Activated effector memory CD4-positive, alpha-beta T cell treated with Interleukin-2 at 50 U/mL for 16 hours (primary cell): ENCODE data around the gene ASB2.

ENCODE experiments used
- DNase-seq: peaks from one replicate; pipeline ENCODE4 v3.0.0-alpha.2; 2020

ASB2 gene

GRCh38 chr14:93946104-93946503, 30.3 kb downstream of the ASB2 start:
- no peak for DNase-seq

DNA sequence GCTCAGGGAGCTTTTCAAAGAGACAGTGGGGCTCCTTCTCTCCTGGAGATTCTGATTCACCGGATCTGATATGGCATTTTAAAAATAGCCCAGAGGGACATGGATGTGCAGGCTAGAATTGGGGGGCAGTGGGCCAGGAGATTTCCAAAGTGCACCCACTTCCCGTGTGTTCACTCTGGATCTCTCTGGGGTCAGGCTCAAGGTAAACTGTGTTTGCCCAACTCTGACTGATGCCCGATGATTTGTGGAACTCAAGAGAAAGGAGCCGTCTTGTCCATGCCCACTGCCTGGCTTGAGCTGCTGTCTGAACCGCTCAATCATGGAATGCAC, 31.3 kb downstream of the ASB2 start:
- DNase-seq: no peak

DNA sequence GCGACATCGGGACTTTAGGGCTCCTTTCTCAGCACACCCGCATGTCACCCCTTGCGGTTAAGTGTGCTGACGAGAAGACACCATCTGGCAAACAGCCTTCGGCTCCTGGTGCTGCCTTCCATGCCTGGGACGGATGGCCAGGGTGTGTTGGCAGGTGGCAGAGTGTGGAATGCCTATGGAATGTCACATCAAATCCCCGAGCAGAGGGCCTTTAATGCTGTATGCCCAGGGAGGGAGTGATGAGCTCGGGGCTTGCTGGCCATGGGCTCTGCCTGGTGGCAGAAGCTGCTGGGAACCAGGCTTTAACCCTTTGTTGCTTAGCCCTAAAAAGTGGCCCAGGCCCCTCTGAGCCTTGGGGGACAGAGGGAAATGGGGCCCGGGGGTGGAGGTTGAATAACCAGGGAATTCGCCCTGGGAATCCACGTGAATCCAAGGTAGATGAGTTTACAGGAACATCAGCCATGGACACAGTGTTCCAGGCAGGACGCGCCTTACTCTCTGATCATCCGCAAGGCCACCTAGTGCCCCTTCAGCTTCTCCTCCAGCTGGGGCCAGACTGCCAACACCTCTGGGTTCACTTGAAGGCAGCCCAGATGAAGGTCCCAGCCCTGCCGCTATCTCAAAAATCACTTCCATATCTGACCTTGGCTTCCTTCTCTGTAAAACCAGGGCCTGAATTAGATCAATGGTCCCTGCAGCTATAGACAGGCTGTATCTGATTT, 31.9 kb downstream of the ASB2 start:
- DNase-seq: no peak

DNA sequence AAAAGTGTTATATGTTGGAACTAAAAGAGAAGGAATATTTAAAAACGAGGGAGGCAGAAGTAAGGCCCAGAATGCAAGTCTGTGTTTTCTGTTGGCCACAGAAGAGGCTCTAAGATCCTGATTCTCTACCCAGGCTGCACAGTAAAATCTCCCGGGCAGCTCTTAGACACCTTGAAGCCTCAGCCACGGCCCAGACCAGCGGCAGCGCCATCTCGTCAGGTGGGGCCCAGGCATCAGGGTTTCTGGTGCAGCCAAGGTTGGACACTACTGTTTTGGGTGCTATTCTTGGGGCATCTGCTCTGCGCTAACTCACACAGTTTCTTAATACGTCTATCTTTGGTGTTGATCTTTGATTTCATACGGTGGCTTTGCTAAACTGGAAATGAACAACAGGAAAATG, 32.4 kb downstream of the ASB2 start:
- DNase-seq: no peak

DNA sequence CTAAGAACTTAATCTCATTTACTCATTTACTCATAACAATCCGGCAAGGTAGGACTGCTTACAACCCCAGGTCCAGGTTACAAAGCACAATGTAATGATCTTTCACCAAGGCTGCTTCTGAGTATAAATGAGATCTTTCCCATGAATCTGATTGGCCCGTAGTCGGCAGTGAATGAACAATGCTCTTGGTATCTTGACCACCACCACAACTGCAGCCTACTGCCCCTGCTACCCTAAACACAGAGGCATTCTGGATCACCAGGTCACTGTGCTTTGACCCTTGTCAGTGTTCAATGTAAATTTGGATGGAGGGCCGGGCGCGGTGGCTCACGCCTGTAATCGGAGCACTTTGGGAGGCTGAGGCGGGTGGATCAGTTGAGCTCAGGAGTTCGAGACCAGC, 33.3 kb downstream of the ASB2 start:
- DNase-seq: no peak

- no peak for DNase-seq
These were observed 35.0 kb downstream of the ASB2 start for GRCh38 chr14:93941293-93941910.

- no peak for DNase-seq
These were observed 35.9 kb downstream of the ASB2 start for GRCh38 chr14:93940437-93940836.

DNA sequence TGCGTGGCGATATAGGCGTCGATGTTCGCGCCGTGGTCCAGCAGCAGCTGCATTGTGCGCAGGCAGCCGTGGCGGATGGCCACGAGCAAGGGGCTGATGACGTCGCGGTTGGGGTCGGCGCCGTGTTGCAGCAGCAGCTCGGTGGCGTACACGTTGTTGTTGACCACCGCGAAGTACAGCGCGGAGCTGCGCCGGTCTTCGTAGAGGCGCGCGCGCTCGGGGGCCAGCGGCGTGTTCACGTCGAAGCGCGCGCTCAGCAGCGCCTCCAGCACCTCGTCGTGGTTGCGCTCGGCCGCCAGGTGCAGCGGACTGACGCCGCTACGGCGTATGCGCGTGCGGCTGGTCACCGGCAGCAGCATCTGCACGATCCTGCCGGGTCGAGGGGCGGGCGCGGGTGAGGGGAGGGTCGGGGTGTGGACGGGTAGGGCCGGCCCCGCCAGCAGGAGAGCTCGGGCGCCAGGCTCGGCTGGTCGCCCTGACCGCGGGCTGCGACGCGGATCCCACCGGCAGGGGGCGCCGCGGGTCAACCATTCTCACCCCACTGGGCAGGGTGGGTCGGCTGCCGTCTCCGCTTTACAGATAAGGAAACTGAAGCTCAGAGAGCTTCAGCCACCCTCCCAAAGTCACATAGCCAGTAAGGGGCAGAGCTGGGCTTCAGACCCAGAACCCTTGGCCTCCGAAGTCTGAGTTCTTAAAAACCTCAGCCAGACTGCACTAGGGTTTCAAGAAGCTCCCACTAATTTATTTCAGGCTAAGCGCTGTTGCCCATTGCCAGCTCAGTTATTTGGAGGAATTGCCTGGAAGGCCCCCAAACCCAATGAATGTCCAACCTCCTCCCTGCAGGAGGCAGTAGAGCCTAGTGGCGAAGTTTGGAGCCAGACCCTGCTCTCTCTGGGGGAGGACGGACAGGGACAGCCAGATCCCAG, 36.8 kb downstream of the ASB2 start:
- peak; percentile 86 for DNase-seq

DNA sequence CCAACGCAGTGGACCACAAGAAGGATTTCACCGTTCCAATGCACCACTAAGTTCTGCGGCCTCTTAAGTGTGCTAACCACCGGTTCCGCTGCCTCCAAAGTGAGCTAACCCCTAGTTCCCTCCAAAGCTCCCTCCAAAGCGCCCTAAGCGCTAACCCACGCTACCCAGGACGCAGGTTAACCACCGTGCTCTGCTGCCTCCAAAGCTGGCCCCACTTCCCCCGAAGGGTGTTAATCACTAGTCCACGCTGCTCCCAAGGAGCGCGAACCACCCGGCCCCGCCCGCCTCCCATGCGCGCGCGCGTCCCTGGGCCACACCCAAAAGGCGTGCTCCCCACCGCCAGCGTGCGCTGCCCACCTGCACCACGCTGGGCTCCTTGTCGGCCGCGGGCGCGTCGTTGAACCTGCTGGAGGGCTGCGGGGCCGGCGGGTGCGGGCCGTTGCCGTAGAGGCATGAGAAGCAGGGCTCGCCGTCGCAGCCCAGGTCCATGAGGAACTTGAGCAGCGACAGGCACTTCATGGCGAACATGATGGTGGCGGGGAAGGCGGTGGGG, 37.5 kb downstream of the ASB2 start:
- DNase-seq: no peak

DNA sequence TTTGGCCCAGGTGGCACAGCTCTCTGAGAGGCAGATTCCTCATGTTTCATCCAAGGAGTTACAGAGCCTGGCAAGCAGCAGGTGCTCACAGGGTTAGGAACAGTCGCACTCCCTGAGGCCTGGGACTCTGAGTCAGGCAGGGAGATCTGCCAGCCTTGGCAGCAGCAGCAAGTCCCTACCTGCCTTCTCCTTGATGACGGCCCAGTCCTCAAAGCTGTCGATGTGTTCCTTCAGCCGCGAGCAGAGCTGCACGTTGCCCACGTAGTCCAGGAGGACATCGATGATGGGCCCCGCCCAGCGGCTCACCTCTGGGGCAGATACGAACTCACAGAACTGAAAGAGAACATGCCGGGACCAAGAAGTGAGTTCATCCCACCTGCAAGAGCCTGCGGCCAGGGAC, 38.9 kb downstream of the ASB2 start:
- DNase-seq: no peak

- DNase-seq: no peak
These were observed 39.4 kb downstream of the ASB2 start for GRCh38 chr14:93936926-93937325.

- no peak for DNase-seq
These were observed 40.1 kb downstream of the ASB2 start for GRCh38 chr14:93936245-93936644.

DNA sequence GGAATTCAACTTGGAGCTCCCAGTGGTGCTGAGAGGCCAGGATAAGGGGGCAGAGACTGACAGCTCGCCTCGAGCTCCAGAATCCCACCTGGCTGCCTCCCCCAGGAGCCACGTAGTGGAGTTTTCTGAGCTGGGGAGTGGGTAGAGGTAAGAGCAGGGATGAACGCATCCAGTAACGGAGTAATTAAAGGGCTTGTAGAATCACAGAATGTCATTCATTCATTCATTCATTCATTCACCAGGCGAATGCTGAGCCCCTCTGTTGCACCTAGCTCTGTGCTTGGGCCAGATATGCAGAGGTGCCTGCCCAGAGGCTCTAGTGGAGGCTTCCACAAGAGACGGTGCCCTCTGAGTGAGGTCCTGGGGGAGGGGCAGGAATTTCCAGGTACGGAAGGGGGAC, 41.2 kb downstream of the ASB2 start:
- DNase-seq: no peak

DNA sequence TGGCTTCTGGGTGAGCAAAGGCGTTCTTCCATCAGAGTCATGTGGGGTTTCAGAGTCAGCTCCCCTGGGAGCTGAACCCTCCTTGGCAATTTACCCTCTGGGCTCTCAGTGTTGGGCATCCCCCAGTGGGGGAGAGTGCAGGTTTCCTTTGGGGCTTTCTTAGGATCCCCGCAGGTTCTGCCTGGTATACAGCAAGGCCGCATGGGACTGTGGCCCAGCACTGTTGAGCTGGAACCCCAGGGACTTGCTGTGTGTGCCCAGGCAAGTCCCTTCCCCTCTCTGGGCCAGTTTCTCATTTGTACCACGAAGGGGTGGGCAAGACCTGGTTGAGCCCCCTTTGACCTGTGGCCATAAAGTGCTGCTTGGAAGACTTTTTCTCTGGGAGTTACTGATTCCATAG, 43.7 kb downstream of the ASB2 start:
- no peak for DNase-seq

- DNase-seq: no peak
These were observed 45.4 kb downstream of the ASB2 start for GRCh38 chr14:93930989-93931307.

DNA sequence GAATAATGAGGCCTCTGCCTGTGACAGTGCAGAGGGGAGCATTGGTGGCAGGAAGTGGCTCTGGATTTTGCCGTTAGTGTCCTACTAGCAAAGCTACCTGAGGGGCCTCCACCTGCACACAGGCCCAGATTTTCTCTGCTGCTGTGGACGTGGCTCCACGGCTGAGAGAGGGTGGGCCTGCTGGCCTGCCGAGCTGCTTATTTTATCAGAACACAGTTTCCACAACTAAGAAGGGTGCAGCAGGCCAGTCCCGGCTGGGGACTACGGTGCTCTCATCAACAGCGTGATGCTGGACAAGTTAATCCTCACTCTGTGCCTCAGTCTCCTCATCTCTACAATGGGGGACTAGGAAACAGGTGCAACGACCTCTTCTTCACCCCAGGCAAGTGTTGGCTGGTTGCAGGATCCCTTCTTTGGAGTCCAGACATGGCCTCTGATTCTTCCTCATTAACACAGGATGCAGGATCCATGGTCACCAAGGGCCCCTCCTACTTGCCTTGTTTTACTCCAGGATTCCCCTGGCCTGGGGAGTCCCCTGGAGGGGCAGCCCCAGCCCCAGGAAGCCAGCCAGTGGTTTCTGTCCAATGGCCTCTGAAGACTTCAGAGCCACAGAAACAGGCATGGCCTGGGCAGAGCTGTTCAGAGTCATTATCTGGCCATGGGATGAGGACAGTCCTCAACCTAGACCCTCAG, 45.9 kb downstream of the ASB2 start:
- no peak for DNase-seq

DNA sequence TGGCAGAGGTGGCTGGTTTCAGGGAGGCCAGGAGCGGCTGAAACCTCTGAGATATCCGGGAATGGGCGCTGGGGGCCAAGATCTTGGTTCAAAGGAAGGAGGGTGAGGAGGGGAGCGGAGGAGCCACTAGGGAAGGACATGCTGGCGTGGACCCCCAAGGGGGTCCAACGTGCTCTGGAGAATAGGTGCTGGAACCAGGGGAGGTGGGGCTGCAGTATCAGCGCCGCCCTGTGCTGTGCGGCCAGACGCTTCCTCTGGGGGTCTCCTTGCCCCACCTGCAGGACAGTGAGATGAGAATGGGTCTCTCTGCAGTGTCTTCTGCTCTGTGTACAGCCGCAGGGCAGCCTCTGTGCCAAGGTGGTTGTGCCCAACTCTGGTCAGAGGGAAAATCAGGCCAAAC, 46.7 kb downstream of the ASB2 start:
- DNase-seq: no peak

DNA sequence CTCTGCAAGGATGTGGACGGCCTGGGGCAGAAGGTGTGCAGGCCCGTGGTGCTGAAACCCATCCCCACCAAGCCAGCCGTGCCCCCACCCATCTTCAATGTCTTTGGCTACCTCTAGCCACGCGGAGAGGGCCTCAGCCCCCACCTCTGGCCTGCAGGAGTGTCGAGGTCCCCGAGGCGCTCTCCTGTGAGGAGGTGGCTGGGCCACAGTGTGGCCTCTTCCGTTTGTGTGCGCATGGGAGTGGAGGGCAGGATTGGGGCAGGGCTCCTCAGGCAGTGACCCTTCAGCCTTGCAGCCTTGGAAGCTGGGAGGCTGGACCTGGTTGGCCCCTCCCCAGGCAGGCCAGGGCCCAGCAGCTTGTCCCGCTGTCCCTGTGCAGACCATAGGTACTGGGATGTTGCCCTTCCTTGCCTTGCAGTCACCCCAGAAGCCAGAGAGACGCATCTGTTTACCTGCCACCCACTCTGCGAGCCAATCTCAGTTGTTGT, 47.3 kb downstream of the ASB2 start:
- no peak for DNase-seq

DNA sequence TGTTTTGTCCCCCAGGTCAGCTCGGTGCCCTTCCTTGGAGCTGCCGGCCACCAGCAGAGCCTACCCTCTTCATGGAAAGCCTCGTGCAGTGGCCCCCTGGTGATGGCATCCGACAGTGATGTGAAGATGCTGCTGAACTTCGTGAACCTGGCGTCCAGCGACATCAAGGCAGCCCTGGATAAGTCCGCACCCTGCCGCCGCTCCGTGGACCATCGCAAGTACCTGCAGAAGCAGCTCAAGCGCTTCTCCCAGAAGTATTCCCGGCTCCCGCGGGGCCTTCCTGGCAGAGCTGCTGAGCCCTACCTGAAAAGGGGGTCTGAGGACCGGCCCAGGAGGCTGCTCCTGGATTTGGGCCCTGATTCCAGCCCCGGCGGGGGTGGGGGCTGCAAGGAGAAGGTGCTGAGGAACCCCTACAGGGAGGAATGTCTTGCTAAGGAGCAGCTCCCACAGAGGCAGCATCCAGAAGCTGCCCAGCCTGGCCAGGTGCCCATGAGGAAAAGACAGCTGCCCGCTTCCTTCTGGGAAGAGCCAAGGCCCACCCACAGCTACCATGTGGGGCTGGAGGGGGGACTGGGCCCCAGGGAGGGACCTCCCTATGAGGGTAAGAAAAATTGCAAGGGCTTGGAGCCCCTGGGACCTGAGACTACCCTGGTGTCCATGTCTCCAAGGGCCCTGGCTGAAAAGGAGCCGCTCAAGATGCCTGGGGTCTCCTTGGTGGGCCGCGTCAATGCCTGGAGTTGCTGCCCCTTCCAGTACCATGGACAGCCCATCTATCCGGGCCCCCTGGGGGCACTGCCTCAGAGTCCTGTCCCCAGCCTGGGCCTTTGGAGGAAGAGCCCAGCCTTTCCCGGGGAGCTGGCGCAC, 48.0 kb downstream of the ASB2 start:
- no peak for DNase-seq

DNA sequence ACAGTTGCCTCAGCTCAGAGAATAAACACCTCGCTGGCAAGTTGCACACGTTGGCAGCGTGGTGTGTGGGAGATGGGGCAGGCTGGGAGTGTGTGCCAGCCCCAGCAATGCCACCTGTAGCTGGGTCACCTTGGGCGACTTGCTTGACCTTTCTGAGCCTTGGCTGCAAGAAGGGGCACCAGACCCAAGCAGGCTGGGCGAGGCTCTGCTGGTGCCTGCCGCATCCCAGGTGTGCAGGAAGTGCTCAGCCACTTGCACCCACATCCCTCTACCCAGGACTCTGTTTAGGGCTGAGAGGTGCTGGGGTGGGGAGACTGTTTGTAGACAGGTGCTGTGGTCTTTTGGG, 48.6 kb downstream of the ASB2 start:
- DNase-seq: no peak

DNA sequence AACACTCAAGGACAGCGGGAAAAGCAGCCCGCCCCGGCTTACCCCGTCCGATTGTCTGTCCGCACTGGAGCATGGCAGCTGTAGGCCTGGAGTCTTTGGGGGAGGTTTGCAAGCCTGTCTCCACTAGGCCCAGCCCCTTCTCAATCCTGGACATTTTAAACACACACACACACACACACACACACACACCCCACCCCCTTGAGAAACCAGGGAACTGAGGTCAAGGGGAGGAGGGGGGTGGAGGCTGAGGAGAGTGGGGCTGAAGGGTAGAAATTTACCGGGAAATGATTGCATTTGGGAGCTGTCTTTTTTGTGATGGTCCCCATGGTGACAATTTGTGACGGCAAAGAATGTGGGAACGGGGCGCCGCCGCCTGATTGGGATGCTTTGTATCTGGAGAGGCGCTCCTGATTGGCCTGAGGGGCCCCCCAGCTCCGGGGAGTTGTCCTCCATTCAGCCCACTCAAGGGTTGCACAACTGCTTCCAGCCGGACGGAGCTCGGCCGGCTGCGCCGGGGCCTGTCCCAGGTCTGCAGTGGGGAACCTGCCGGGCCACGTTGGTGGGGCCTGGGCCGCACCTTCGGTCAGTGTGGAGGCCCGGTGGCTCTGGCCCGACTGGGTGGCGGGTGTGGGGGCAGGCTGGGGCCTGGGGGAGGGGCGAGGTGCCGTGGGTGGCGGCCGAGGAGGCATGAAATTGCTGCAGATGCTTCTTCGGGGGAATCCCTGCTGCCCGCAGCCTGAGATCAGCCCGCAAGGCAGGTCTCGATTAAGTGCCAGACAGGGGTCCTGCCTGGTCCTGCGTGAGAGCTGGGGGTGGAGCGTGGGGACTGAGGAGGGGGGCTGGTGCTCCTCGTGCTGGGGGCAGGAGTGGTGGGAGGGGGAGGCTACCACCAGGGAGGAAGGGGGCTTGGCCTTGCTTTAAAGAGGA, 49.2 kb downstream of the ASB2 start, which contains the start of gene FAM181A:
FAM181A (plus strand) TSS at position 472 of the 927 bp plus-strand sequence. CDS start 942 bp downstream, outside the sequence.
- no peak for DNase-seq
